ENCODE measurements around the gene STXBP3. TPM values are rescaled to one million over a fixed set of nuclear protein-coding genes. Genes with fewer than 3 reads are reported as not detected.

Gene STXBP3
- total RNA-seq, 1 donor from 2014 or later: 58.6 TPM

- intact Hi-C loops (cut with micrococcal nuclease): no loop called here
Observed at GRCh38 chr1:108832929-108833328, 86.5 kb downstream of the STXBP3 start.

- intact Hi-C loops (cut with micrococcal nuclease): no loop called here
Observed at GRCh38 chr1:108841703-108842102, 95.2 kb downstream of the STXBP3 start.

GRCh38 chr1:108842525-108843181 lies 96.2 kb downstream of the STXBP3 start:
- intact Hi-C loops (cut with micrococcal nuclease): no loop called here

- intact Hi-C loops (cut with micrococcal nuclease): no loop called here
Observed at GRCh38 chr1:108843390-108844137, 97.1 kb downstream of the STXBP3 start.

GRCh38 chr1:108845446-108845845 lies 99.0 kb downstream of the STXBP3 start:
- intact Hi-C loops (cut with micrococcal nuclease): no loop called here

GRCh38 chr1:108845991-108846390 lies 99.5 kb downstream of the STXBP3 start:
- intact Hi-C loops (cut with micrococcal nuclease): no loop called here

GRCh38 chr1:108847494-108847893 lies 101.0 kb downstream of the STXBP3 start:
- intact Hi-C loops (cut with micrococcal nuclease): no loop called here

GRCh38 chr1:108848806-108849205 lies 102.3 kb downstream of the STXBP3 start:
- intact Hi-C loops (cut with micrococcal nuclease): no loop called here

- intact Hi-C loops (cut with micrococcal nuclease): no loop called here
Observed at GRCh38 chr1:108850929-108851328, 104.5 kb downstream of the STXBP3 start.

GRCh38 chr1:108851567-108851966 lies 105.1 kb downstream of the STXBP3 start:
- intact Hi-C loops (cut with micrococcal nuclease): no loop called here

GRCh38 chr1:108852221-108852975 lies 105.9 kb downstream of the STXBP3 start:
- intact Hi-C loops (cut with micrococcal nuclease): no loop called here

- intact Hi-C loops (cut with micrococcal nuclease): no loop called here
Observed at GRCh38 chr1:108854221-108855019, 107.9 kb downstream of the STXBP3 start.

GRCh38 chr1:108856994-108857393 lies 110.5 kb downstream of the STXBP3 start, which contains the start of gene AKNAD1:
TSS of gene AKNAD1 (minus strand) at chr1:108857094. CDS start at chr1:108852664, 4,430 bp downstream.
- intact Hi-C loops (cut with micrococcal nuclease): no loop called here

GRCh38 chr1:108858230-108858950 lies 111.9 kb downstream of the STXBP3 start:
- intact Hi-C loops (cut with micrococcal nuclease): no loop called here

Other genes starting within 250 kb of the STXBP3 start
- gene EEIG2, start 186.6 kb upstream of the STXBP3 start, total RNA-seq: 15.4 and 16.3 TPM in 2 replicates
- 17.8 and 22.7 TPM in 2 replicates for gene HENMT1, start 85.6 kb upstream of the STXBP3 start, total RNA-seq
- 96.1 and 98.0 TPM in 2 replicates for gene PRPF38B, start 54.4 kb upstream of the STXBP3 start, total RNA-seq
- gene FNDC7, start 33.8 kb upstream of the STXBP3 start, total RNA-seq: 0.12 and 0.17 TPM in 2 replicates
- gene AKNAD1, start 110.4 kb downstream of the STXBP3 start, total RNA-seq: not detected in 2 replicates
- gene GPSM2, start 130.3 kb downstream of the STXBP3 start, total RNA-seq: 23.8 and 28.1 TPM in 2 replicates
- gene CLCC1, start 216.8 kb downstream of the STXBP3 start, total RNA-seq: 20.9 and 23.9 TPM in 2 replicates